Fibroblast of skin of abdomen (primary cell): ENCODE results near the gene DNAJA4.

Experiments used
- DNase-seq: peaks from one replicate; pipeline ENCODE4 v3.0.0-alpha.2; 2013

Gene DNAJA4

GRCh38 chr15:78280319-78281072, 16.1 kb downstream of the DNAJA4 start:
- peak; percentile 58 for DNase-seq

GRCh38 chr15:78282324-78282723, 18.0 kb downstream of the DNAJA4 start:
- DNase-seq, result peak; percentile 87

GRCh38 chr15:78284758-78285157, 20.4 kb downstream of the DNAJA4 start:
- no peak for DNase-seq

- no peak for DNase-seq
Measured at GRCh38 chr15:78290222-78290621, 25.9 kb downstream of the DNAJA4 start.

GRCh38 chr15:78291052-78291451, 26.7 kb downstream of the DNAJA4 start:
- no peak for DNase-seq

- DNase-seq, result no peak
Measured at GRCh38 chr15:78291698-78292097, 27.3 kb downstream of the DNAJA4 start.

GRCh38 chr15:78292219-78292618, 27.9 kb downstream of the DNAJA4 start:
- DNase-seq, result no peak

GRCh38 chr15:78299101-78299930, 35.0 kb downstream of the DNAJA4 start, which contains the start of gene SKIC8:
SKIC8 (minus strand) TSS chr15:78299609; CDS start chr15:78295686, 3,923 bp downstream.
- peak; percentile 94 for DNase-seq

GRCh38 chr15:78301326-78301725, 37.0 kb downstream of the DNAJA4 start:
- DNase-seq, result no peak

- DNase-seq, result peak; percentile 48
Measured at GRCh38 chr15:78301828-78302227, 37.5 kb downstream of the DNAJA4 start.

- peak; percentile 97 for DNase-seq
Measured at GRCh38 chr15:78302579-78303312, 38.4 kb downstream of the DNAJA4 start.

- no peak for DNase-seq
Measured at GRCh38 chr15:78304216-78305066, 40.1 kb downstream of the DNAJA4 start.

- peak; percentile 91 for DNase-seq
Measured at GRCh38 chr15:78306176-78306774, 41.9 kb downstream of the DNAJA4 start.

- DNase-seq, result no peak
Measured at GRCh38 chr15:78307976-78308375, 43.6 kb downstream of the DNAJA4 start.

GRCh38 chr15:78308422-78309032, 44.2 kb downstream of the DNAJA4 start:
- DNase-seq, result peak; percentile 70

- no peak for DNase-seq
Measured at GRCh38 chr15:78311292-78311691, 46.9 kb downstream of the DNAJA4 start.

GRCh38 chr15:78312536-78312935, 48.2 kb downstream of the DNAJA4 start:
- no peak for DNase-seq

GRCh38 chr15:78312957-78313356, 48.6 kb downstream of the DNAJA4 start:
- no peak for DNase-seq

- no peak for DNase-seq
Measured at GRCh38 chr15:78313383-78313782, 49.0 kb downstream of the DNAJA4 start.

- DNase-seq, result no peak
Measured at GRCh38 chr15:78314181-78314581, 49.8 kb downstream of the DNAJA4 start.

GRCh38 chr15:78315686-78316282, 51.4 kb downstream of the DNAJA4 start:
- DNase-seq, result no peak
